IMR-90 (cell line): Measurements from ENCODE around the gene CHRM4.

Experiments
- BHLHE40 ChIP-seq: fragments of 150-350 bp; IDR thresholded peaks from 2 replicates; pipeline ENCODE4 v1.6.1; 2016; ENCODE audit warnings: mild to moderate bottlenecking, low read depth, low read length
- CEBPB ChIP-seq: IDR thresholded peaks from 2 replicates; pipeline ENCODE4 v1.6.1; 2012; ENCODE audit warnings: low read depth, low read length, improper control_type of control experiment
- CTCF ChIP-seq: conservative IDR thresholded peaks from 2 replicates; pipeline ENCODE4 v1.5.1; 2012; ENCODE audit warnings: mild to moderate bottlenecking, low read depth, low read length, improper control_type of control experiment
- POLR2A ChIP-seq: IDR thresholded peaks from 2 replicates; pipeline ENCODE4 v1.6.1; 2012; ENCODE audit warnings: mild to moderate bottlenecking, low read depth, low read length
- RCOR1 ChIP-seq: IDR thresholded peaks from 2 replicates; pipeline ENCODE4 v1.6.1; 2012; ENCODE audit warnings: mild to moderate bottlenecking, low read length, improper control_type of control experiment; ENCODE audit not compliant: insufficient replicate concordance
- RFX5 ChIP-seq: IDR thresholded peaks from 2 replicates; pipeline ENCODE4 v1.8.0; 2012; ENCODE audit warnings: low read depth, mild to moderate bottlenecking, low read length, moderate library complexity
- SMC3 ChIP-seq: fragments of 150-350 bp; IDR thresholded peaks from 2 replicates; pipeline ENCODE4 v1.6.1; 2016; ENCODE audit warnings: low read depth, mild to moderate bottlenecking, antibody characterized with exemption, low read length, moderate library complexity
- USF2 ChIP-seq: fragments of 150-350 bp; IDR thresholded peaks from 2 replicates; pipeline ENCODE4 v1.6.1; 2017; ENCODE audit warnings: mild to moderate bottlenecking, antibody characterized with exemption, low read length, low read depth

- no peak for TF ChIP-seq CTCF
- no peak for TF ChIP-seq RFX5
- TF ChIP-seq RCOR1, result no peak
- no peak for TF ChIP-seq BHLHE40
- no peak for TF ChIP-seq CEBPB
- no peak for TF ChIP-seq USF2
- no peak for TF ChIP-seq POLR2A
- no peak for TF ChIP-seq SMC3
Measured at GRCh38 chr11:46335890-46336562, 55.5 kb downstream of the CHRM4 start.
